ENCODE results near the gene FIBCD1.

Gene FIBCD1

DNA sequence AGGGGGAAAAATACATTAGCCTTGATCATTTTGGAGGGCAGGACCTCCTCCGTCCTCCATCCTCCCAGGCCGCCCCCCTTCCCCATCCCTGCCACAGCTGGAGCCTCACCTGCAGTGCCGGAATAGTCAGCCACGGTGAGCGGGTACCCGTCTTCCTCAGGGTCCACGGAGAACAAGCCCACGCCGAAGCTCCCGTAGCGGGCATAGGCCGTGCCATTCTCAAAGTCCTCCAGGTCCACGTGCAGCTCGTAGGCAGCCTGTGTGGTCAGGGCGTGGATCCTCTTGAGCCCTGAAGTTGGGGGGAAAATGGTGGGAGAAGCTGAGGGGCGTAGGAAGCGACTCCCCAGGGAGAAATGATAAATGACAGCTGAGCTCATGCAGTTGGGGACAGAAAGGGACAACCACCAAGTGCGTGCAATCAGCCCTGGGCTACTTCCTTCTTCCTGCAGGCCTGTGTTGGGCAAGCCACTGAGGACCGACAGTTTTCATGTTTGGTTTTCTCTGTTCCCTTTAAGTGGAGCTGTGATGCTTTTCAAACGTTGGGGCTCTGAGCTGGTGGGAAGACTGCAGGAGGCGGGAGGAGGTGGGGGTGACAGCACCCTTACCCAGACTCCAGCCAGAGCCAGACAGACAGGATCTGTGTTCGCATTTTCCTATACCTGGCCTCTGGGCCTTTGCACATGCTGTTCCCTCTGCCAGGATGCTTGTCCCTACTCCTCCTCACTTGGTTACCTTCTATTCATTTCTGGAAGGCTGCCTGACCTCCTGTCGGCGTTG is 33.7 kb downstream of the FIBCD1 start:
- Histone ChIP-seq H3K27me3 (ENCODE audit: insufficient read depth, low read depth) (peaks cover 86% of the 10 kb centered on the region), H3K4me2 (no peak overlapping the region), H3K4me3 (IDR thresholded peaks at IDR 0.05; ENCODE audit: insufficient read depth, low read depth, low read length) (no peak overlapping the region), H3K36me3 (ENCODE audit: insufficient read depth) (no peaks in the 10 kb centered on the region), H3K9ac (no peak overlapping the region), H3K27ac (no peak overlapping the region), H2AFZ (ENCODE audit: low read depth) (no peak overlapping the region), H3K4me1 (ENCODE audit: low read depth, poor library complexity, severe bottlenecking) (no peaks in the 10 kb centered on the region), H4K20me1 (ENCODE audit: insufficient read depth) (no peaks in the 10 kb centered on the region), H3K79me2 (ENCODE audit: insufficient read depth, low read depth) (no peaks in the 10 kb centered on the region)
- TF ChIP-seq, protein P1, sequence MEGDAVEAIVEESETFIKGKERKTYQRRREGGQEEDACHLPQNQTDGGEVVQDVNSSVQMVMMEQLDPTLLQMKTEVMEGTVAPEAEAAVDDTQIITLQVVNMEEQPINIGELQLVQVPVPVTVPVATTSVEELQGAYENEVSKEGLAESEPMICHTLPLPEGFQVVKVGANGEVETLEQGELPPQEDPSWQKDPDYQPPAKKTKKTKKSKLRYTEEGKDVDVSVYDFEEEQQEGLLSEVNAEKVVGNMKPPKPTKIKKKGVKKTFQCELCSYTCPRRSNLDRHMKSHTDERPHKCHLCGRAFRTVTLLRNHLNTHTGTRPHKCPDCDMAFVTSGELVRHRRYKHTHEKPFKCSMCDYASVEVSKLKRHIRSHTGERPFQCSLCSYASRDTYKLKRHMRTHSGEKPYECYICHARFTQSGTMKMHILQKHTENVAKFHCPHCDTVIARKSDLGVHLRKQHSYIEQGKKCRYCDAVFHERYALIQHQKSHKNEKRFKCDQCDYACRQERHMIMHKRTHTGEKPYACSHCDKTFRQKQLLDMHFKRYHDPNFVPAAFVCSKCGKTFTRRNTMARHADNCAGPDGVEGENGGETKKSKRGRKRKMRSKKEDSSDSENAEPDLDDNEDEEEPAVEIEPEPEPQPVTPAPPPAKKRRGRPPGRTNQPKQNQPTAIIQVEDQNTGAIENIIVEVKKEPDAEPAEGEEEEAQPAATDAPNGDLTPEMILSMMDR (conservative IDR thresholded peaks at IDR 0.05; ENCODE audit: low read depth, low read length): no peak

DNA sequence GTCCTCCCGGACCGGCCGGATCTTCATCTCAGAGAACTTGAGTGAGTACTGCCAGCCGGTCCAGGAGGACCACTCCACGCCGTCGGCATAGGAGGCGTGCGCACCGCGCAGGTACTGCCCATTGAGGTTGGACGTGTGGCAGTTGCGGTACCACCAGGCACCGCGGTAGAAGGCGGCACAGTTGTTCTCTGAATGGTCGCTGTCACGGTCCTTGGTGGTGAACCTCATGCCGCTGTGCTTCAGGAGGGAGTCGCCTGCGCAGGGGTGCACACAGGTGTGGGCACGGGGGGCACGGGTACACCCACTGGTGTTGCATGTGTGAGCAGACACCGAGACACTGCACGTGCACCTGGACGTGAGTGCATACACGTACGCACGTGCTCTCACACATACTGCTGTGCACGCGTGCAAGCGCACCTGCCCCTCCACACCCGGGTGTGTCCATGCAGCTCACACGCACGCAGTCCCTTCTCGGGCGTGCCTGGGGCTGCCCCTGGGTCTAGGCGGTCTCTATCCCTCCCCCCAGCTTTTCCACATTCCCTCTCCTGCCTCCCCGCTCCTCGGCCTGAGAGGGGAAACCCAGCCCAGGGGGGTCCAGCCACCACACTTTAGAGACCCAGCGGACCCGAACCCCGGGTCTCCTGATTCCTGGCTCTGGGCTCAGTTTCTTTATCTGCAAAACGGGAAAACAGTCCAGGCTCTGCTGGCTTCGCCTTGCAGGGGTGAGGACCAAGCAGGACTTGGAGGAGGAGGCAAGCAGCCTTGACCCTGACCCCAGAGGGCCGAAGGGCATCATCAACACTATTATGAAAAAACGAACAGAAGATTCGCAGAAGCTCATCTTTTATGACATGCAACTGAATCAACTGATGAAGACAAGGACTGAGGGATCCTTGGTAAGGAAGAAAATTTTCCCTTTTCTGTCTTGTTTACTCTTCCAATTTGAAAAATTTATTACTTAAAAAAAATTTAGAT is 34.7 kb downstream of the FIBCD1 start:
- Histone ChIP-seq H4K20me1 (ENCODE audit: insufficient read depth) (no peaks in the 10 kb centered on the region), H3K4me2 (no peak overlapping the region), H2AFZ (ENCODE audit: low read depth) (no peak overlapping the region), H3K36me3 (ENCODE audit: insufficient read depth) (no peaks in the 10 kb centered on the region), H3K4me1 (ENCODE audit: low read depth, poor library complexity, severe bottlenecking) (no peaks in the 10 kb centered on the region), H3K27ac (no peak overlapping the region), H3K4me3 (IDR thresholded peaks at IDR 0.05; ENCODE audit: insufficient read depth, low read depth, low read length) (no peak overlapping the region), H3K79me2 (ENCODE audit: insufficient read depth, low read depth) (no peaks in the 10 kb centered on the region), H3K27me3 (ENCODE audit: insufficient read depth, low read depth) (peaks cover 90% of the 10 kb centered on the region), H3K9ac (no peak overlapping the region)
- TF ChIP-seq, protein P1 (conservative IDR thresholded peaks at IDR 0.05; ENCODE audit: low read depth, low read length): no peak

DNA sequence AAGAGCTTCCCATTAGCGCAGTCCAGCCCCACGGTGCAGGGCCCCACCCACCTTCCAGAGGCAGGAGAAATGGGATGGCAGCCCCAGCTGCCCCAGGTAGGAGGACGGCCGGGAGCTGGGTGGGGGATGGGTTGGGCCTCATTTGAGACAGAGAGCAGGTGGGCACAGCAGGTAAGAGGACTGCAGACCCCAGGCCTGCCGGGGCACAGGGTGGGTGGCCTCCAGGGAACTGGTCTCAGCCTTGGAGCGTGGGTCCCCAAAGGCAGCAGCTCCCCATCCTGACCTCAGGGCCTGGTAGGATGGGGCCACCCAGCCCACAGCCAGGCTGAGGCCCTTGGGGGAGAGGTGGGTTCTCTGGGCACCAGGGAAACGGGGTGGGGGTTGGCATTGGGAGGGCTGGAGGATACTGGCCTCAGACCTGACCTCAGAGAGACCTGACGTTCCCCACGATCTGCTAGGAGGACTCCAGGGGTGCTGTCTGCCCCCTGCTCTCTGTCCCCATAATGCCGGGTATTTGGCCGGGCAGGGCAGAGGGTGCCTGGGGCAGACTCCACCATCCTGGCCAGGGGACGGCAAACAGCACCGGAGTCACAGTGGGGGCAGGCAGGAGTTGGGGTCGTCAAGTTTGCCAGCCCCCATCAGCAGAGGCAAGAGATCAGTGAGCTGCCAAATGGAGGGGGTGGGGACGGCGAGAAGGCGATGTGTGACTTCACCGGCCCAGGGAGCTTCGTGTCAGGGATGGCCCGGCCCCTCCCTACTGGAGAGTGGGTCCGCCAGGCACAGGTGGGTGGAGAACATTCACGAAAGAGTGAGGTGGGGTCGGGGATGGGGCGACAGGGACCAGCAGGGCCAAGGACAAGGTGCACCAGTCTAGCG is 35.6 kb downstream of the FIBCD1 start:
- H4K20me1 ChIP-seq (ENCODE audit: insufficient read depth): no peaks in the 10 kb centered on the region
- H3K4me2 ChIP-seq: no peak overlapping the region
- H3K9ac ChIP-seq: no peak overlapping the region
- H3K4me3 ChIP-seq (IDR thresholded peaks at IDR 0.05; ENCODE audit: insufficient read depth, low read depth, low read length): no peak overlapping the region
- no peak overlapping the region for H2AFZ ChIP-seq (ENCODE audit: low read depth)
- H3K27ac ChIP-seq: no peak overlapping the region
- no peaks in the 10 kb centered on the region for H3K79me2 ChIP-seq (ENCODE audit: insufficient read depth, low read depth)
- H3K27me3 ChIP-seq (ENCODE audit: insufficient read depth, low read depth): peaks cover 89% of the 10 kb centered on the region
- H3K4me1 ChIP-seq (ENCODE audit: low read depth, poor library complexity, severe bottlenecking): no peaks in the 10 kb centered on the region
- TF ChIP-seq, protein P1 (conservative IDR thresholded peaks at IDR 0.05; ENCODE audit: low read depth, low read length): no peak
- no peaks in the 10 kb centered on the region for H3K36me3 ChIP-seq (ENCODE audit: insufficient read depth)
